MM.1S (cell line): Measurements from ENCODE around the gene RGS7.

Experiments
- EZH2 ChIP-seq: fragments of 300-600 bp; sonication (generic); optimal IDR thresholded peaks from 2 replicates; pipeline ENCODE3; 2017; ENCODE audit warnings: low read depth, mild to moderate bottlenecking, antibody characterized with exemption, low read length, mixed read lengths
- EZH2phosphoT487 ChIP-seq: fragments of 300-600 bp; sonication (generic); IDR thresholded peaks from 2 replicates; pipeline ENCODE4 v1.6.1; 2018; ENCODE audit warnings: antibody characterized with exemption, low read length
- TF ChIP-seq, protein P1 (sequence below): fragments of 300-600 bp; sonication (generic); IDR thresholded peaks from 2 replicates; pipeline ENCODE4 v1.5.1; 2016; ENCODE audit warnings: antibody characterized with exemption, low read length, mixed read lengths

GRCh38 chr1:240835291-240835690, 521.7 kb downstream of the RGS7 start:
- TF ChIP-seq, protein P1, sequence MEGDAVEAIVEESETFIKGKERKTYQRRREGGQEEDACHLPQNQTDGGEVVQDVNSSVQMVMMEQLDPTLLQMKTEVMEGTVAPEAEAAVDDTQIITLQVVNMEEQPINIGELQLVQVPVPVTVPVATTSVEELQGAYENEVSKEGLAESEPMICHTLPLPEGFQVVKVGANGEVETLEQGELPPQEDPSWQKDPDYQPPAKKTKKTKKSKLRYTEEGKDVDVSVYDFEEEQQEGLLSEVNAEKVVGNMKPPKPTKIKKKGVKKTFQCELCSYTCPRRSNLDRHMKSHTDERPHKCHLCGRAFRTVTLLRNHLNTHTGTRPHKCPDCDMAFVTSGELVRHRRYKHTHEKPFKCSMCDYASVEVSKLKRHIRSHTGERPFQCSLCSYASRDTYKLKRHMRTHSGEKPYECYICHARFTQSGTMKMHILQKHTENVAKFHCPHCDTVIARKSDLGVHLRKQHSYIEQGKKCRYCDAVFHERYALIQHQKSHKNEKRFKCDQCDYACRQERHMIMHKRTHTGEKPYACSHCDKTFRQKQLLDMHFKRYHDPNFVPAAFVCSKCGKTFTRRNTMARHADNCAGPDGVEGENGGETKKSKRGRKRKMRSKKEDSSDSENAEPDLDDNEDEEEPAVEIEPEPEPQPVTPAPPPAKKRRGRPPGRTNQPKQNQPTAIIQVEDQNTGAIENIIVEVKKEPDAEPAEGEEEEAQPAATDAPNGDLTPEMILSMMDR = no peak
- TF ChIP-seq EZH2 (no peak), EZH2phosphoT487 (no peak)
